ENCODE data around the gene NR2C2.
A peak's percentile ranks its signal among the peaks of the same experiment; 100 is the strongest.

Gene NR2C2

DNA sequence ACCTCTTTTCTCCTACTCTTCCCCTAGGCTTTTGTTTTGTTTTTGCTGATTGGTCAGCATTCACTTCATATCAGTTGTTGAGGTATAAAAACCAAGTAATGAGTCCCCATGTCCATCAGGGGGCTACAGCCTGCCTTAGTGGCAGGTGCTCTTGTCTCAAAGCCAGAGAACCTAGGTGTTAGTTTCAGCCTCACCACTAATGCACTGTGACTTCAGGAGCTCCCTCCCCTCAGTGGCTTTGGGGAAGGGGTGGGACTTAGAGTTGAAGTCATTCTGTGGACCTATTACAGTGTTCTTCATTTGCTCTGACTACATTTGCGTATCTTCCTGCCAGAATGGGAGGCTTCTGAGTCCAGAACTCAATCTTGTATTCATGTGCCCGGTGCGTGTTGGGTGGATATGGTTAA lies 41.6 kb downstream of the NR2C2 start:
- TF ChIP-seq POU6F1 (CRISPR knock-in tag; IDR thresholded peaks at IDR 0.05; ENCODE audit: borderline replicate concordance, low read depth) (no peak), RARB (CRISPR knock-in tag; IDR thresholded peaks at IDR 0.05) (no peak), ZFP3 (CRISPR knock-in tag; IDR thresholded peaks at IDR 0.05) (no peak), PATZ1 (CRISPR knock-in tag; IDR thresholded peaks at IDR 0.05; ENCODE audit: borderline replicate concordance) (no peak), ZNF8 (CRISPR knock-in tag; IDR thresholded peaks at IDR 0.05) (no peak), TOX (CRISPR knock-in tag; IDR thresholded peaks at IDR 0.05; ENCODE audit: borderline replicate concordance) (no peak)
- no peak for ATAC-seq

- TF ChIP-seq ZNF565 (CRISPR knock-in tag; conservative IDR thresholded peaks at IDR 0.05; ENCODE audit: low read depth) (no peak), POU6F1 (CRISPR knock-in tag; IDR thresholded peaks at IDR 0.05; ENCODE audit: borderline replicate concordance, low read depth) (no peak), OSR1 (CRISPR knock-in tag; IDR thresholded peaks at IDR 0.05) (no peak), TSHZ2 (CRISPR knock-in tag; IDR thresholded peaks at IDR 0.05) (0 out of 2 replicates have a peak, but pooled peaks have one; percentile 28), SNAI2 (CRISPR knock-in tag; IDR thresholded peaks at IDR 0.05) (no peak)
- ATAC-seq: peak; percentile 78
Observed at GRCh38 chr3:14989943-14990779, 42.8 kb downstream of the NR2C2 start.

- TF ChIP-seq POU6F1 (CRISPR knock-in tag; IDR thresholded peaks at IDR 0.05; ENCODE audit: borderline replicate concordance, low read depth): no peak
- TF ChIP-seq PPARA (CRISPR knock-in tag; IDR thresholded peaks at IDR 0.05; ENCODE audit: borderline replicate concordance): no peak
- no peak for TF ChIP-seq OSR1 (CRISPR knock-in tag; IDR thresholded peaks at IDR 0.05)
- TF ChIP-seq TCF4 (CRISPR knock-in tag; IDR thresholded peaks at IDR 0.05; ENCODE audit: borderline replicate concordance): no peak
- TF ChIP-seq CSDC2 (CRISPR knock-in tag; IDR thresholded peaks at IDR 0.05): no peak
- no peak for TF ChIP-seq ARNTL (CRISPR knock-in tag; IDR thresholded peaks at IDR 0.05; ENCODE audit: borderline replicate concordance, low read depth)
- TF ChIP-seq ISL1 (CRISPR knock-in tag; IDR thresholded peaks at IDR 0.05): no peak
- no peak for TF ChIP-seq BACH2 (CRISPR knock-in tag; IDR thresholded peaks at IDR 0.05; ENCODE audit: borderline replicate concordance)
- TF ChIP-seq ZNF8 (CRISPR knock-in tag; IDR thresholded peaks at IDR 0.05): no peak
- TF ChIP-seq PATZ1 (CRISPR knock-in tag; IDR thresholded peaks at IDR 0.05; ENCODE audit: borderline replicate concordance): no peak
- TF ChIP-seq CREB5 (CRISPR knock-in tag; IDR thresholded peaks at IDR 0.05; ENCODE audit: low read depth): no peak
- no peak for TF ChIP-seq ESRRG (CRISPR knock-in tag; IDR thresholded peaks at IDR 0.05)
- ATAC-seq: no peak
Observed at GRCh38 chr3:14990780-14991148, 43.4 kb downstream of the NR2C2 start.
